Subcutaneous adipose tissue (tissue), 4 donors: ENCODE results near the gene PROK2. TPM values are rescaled to one million over a fixed set of nuclear protein-coding genes. Genes with fewer than 3 reads are reported as not detected.

Experiments used
- small RNA-seq: library from RNA; depleted of rRNA; stranded (forward); fragments of <200 nt; gene quantifications from one replicate; pipeline ENCODE3, GENCODE V24; 2016
- total RNA-seq, 4 donors: library from RNA; depleted of rRNA; stranded (reverse); fragments of >200 nt; gene quantifications; one replicate each; pipeline ENCODE4 v1.1.0, GENCODE V29; 2016
- TF ChIP-seq, protein P1 (sequence below): fragments of 450-650 bp; IDR thresholded peaks from one replicate; pipeline ENCODE4 v1.5.1; 2016; ENCODE audit warnings: low read depth, mild to moderate bottlenecking, control low read depth, antibody characterized with exemption, moderate library complexity

Gene PROK2
- total RNA-seq, 4 donors from 2014 or later = 0.34 to 1.5 TPM; not detected in 2

DNA sequence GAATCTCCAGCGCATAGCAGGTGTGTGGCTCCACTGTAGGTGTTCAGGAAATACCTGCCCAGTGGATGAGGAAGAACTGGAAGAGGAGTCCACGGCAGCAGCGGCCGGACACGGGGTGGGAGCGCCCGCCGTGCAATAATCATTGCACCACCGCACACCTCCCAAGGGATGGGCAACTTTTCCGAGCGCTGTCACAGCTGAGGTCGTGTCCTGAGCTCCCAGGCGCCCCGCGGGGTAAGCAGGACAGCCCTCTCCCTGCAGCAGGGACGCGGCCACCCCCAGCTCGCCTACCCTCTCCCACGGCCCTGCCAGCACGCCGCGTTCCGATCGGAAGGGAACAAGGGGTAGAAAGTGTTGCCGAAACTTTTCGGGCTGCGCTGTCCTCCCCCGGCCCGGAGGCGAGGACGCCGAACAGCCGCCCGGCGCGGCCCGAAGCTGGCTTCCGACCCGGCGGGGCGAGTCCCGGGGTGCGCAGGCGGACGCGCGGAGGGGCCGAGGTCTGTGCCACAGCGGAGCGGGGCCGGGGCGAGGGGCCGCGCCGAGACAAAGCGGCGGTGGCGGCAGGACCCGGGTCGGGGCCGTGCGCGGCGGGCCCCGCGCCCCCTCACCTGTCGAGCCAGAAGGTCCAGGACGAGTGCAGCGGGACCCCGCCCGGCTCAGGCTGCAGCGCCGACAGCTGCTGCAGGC lies 60.2 kb downstream of the PROK2 start:
- TF ChIP-seq, protein P1, sequence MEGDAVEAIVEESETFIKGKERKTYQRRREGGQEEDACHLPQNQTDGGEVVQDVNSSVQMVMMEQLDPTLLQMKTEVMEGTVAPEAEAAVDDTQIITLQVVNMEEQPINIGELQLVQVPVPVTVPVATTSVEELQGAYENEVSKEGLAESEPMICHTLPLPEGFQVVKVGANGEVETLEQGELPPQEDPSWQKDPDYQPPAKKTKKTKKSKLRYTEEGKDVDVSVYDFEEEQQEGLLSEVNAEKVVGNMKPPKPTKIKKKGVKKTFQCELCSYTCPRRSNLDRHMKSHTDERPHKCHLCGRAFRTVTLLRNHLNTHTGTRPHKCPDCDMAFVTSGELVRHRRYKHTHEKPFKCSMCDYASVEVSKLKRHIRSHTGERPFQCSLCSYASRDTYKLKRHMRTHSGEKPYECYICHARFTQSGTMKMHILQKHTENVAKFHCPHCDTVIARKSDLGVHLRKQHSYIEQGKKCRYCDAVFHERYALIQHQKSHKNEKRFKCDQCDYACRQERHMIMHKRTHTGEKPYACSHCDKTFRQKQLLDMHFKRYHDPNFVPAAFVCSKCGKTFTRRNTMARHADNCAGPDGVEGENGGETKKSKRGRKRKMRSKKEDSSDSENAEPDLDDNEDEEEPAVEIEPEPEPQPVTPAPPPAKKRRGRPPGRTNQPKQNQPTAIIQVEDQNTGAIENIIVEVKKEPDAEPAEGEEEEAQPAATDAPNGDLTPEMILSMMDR = no peak

DNA sequence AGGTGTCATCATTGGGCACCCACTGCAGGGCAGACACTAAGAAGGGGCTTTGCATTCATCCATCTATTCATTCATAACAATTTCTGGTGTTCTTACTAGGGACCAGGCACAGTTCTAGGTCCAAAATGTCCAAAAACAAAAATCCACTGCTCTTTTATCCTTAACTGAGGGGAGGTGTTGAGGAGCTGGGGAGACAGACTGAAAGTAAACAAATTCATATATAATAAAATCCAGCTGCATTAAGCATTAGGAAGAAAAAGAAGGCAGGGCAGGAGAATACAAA lies 60.8 kb downstream of the PROK2 start:
- TF ChIP-seq, protein P1 = no peak

DNA sequence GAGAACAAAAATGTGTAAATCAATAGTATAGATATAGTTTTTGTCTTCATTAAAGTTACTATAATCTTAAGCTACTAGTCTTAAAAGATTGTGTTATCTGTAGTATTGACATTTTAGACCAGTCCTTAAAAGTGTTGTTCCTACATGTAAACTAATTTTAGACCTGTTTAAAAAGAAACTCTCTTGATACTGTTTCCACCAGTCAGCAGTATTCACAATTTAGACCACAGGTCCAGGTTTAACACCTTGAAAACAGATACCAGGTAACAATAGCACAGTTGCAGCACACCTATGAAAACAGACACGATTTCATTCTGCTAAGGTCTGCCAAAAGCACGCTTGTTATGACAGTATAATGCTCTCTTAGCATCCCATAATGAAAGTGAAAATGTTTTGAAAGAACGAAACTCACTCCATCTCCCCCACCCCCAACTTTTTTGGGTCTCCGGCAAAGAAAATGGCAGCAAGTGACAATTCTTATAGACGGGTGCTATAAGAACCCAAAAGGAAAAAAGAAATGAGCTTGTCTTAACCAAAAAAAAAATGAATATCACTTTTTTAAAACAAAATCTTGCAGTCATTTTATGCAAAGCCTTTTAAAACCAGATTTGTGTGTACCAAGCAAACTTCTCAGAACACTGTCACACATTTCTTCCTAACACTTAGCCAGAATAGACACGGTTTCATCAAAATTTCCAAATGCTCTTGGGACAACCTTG lies 61.3 kb downstream of the PROK2 start:
- TF ChIP-seq, protein P1 = no peak

DNA sequence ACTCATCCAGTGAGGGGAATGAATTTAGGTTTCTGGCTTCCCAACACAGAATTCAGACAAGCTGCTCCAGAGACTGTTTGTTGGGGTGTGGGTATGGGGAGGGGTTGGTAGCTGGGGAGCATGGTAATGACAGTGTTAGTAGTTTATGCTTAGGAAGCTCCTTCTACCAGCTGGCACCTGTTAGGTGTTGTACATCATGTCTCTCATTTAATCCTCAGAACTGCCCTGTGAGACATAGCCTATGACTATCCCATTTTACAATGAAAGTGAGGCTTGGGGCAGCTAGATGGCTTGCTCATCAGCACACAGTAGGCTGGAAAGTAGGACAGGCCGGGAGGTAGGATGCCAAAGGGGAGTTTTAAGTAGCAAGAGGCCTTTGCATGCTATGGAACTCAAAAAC lies 62.3 kb downstream of the PROK2 start:
- TF ChIP-seq, protein P1 = no peak

Small RNAs within 50 kb of the gene (small RNA-seq; reads per million reads assigned to genes)
- not detected for gene RN7SL271P

Other genes with a start within 250 kb of the PROK2 start
- 10 to 100 TPM; 70.5 to 96.7 (median 88.0) TPM for gene FOXP1, start 201.4 kb downstream of the PROK2 start, total RNA-seq
- 10 to 100 TPM; 20.1 to 54.5 (median 27.5) TPM for gene EIF4E3, start 59.7 kb downstream of the PROK2 start, total RNA-seq
- under 1 TPM in 2 of 4 donors, not detected in 2; 0.38 to 0.49 TPM for gene GPR27, start 31.3 kb downstream of the PROK2 start, total RNA-seq